Astrocyte (in vitro differentiated cells and primary cell): ENCODE data around the gene RAB37. TPM values are rescaled to one million over a fixed set of nuclear protein-coding genes. Genes with fewer than 3 reads are reported as not detected.

ENCODE experiments used
- DNase-seq: peaks from one replicate; pipeline ENCODE4 v3.0.0-alpha.2; 2010; ENCODE audit warnings: low read depth
- FAIRE-seq: peaks from 2 replicates; lab custom pipeline; 2011; peaks lifted over from hg19 to GRCh38; lab: Jason Lieb, UNC
- H2AFZ ChIP-seq: 2 replicates; pipeline ENCODE4 v1.6.0; 2012; ENCODE audit warnings: low read depth, low read length, inconsistent platforms
- H3K27ac ChIP-seq: 2 replicates; pipeline ENCODE4 v1.5.1; 2011; ENCODE audit warnings: low read depth, low read length, inconsistent platforms
- H3K27me3 ChIP-seq: 2 replicates; pipeline ENCODE4 v1.6.0; 2011; ENCODE audit warnings: low read length, inconsistent platforms; ENCODE audit not compliant: insufficient read depth
- H3K36me3 ChIP-seq: 2 replicates; pipeline ENCODE4 v1.5.1; 2011; ENCODE audit warnings: low read length, inconsistent platforms; ENCODE audit not compliant: insufficient read depth
- H3K4me1 ChIP-seq: 2 replicates; pipeline ENCODE4 v1.5.1; 2011; ENCODE audit warnings: low read length, inconsistent platforms; ENCODE audit not compliant: insufficient read depth
- H3K4me2 ChIP-seq: 2 replicates; pipeline ENCODE4 v1.6.0; 2012; ENCODE audit warnings: low read length, inconsistent platforms
- H3K4me3 ChIP-seq: 2 replicates; pipeline ENCODE4 v1.5.1; 2011; ENCODE audit warnings: low read depth, mild to moderate bottlenecking, low read length, inconsistent platforms; ENCODE audit not compliant: insufficient read depth
- H3K79me2 ChIP-seq: 2 replicates; pipeline ENCODE4 v1.6.0; 2012; ENCODE audit warnings: mild to moderate bottlenecking, low read length, inconsistent platforms; ENCODE audit not compliant: insufficient read depth
- H3K9ac ChIP-seq: 2 replicates; pipeline ENCODE4 v1.6.0; 2012; ENCODE audit warnings: mild to moderate bottlenecking, low read length, inconsistent platforms
- H3K9me3 ChIP-seq: 2 replicates; pipeline ENCODE4 v1.5.1; 2012; ENCODE audit warnings: low read depth, mild to moderate bottlenecking, low read length, inconsistent platforms; ENCODE audit not compliant: insufficient read depth
- H4K20me1 ChIP-seq: 2 replicates; pipeline ENCODE4 v1.6.0; 2012; ENCODE audit warnings: low read length, inconsistent platforms; ENCODE audit not compliant: insufficient read depth
- H3K27ac Mint-ChIP-seq: one replicate; pipeline ENCODE4 v1.8.0; 2021; ENCODE audit warnings: mild to moderate bottlenecking, mixed read lengths; ENCODE audit not compliant: unreplicated experiment
- H3K27me3 Mint-ChIP-seq: one replicate; pipeline ENCODE4 v1.8.0; 2021; ENCODE audit warnings: low read depth, mixed read lengths; ENCODE audit not compliant: unreplicated experiment
- H3K36me3 Mint-ChIP-seq: one replicate; pipeline ENCODE4 v1.8.0; 2021; ENCODE audit warnings: low read depth, mixed read lengths; ENCODE audit not compliant: unreplicated experiment
- H3K4me1 Mint-ChIP-seq: one replicate; pipeline ENCODE4 v1.8.0; 2021; ENCODE audit warnings: low read depth, mixed read lengths; ENCODE audit not compliant: unreplicated experiment
- H3K4me3 Mint-ChIP-seq: one replicate; pipeline ENCODE4 v1.8.0; 2021; ENCODE audit warnings: mild to moderate bottlenecking, moderate library complexity, mixed read lengths; ENCODE audit not compliant: unreplicated experiment
- H3K9me3 Mint-ChIP-seq: one replicate; pipeline ENCODE4 v1.8.0; 2021; ENCODE audit warnings: mild to moderate bottlenecking, mixed read lengths; ENCODE audit not compliant: unreplicated experiment
- EZH2 ChIP-seq: IDR thresholded peaks from 2 replicates; pipeline ENCODE4 v1.6.1; 2012; ENCODE audit warnings: mild to moderate bottlenecking, low read length, inconsistent platforms; ENCODE audit not compliant: insufficient read depth
- total RNA-seq: library from RNA; stranded (reverse); gene quantifications from 2 replicates; pipeline ENCODE4 v1.2.1, GENCODE V29; 2021
- TF ChIP-seq, protein P1 (sequence below): IDR thresholded peaks from 2 replicates; pipeline ENCODE4 v1.5.1; 2011; ENCODE audit warnings: low read depth, mild to moderate bottlenecking, inconsistent platforms, low read length, moderate library complexity; ENCODE audit not compliant: insufficient read depth

Gene RAB37
- total RNA-seq, 1 donor from 2014 or later, result 0.77 TPM

DNA sequence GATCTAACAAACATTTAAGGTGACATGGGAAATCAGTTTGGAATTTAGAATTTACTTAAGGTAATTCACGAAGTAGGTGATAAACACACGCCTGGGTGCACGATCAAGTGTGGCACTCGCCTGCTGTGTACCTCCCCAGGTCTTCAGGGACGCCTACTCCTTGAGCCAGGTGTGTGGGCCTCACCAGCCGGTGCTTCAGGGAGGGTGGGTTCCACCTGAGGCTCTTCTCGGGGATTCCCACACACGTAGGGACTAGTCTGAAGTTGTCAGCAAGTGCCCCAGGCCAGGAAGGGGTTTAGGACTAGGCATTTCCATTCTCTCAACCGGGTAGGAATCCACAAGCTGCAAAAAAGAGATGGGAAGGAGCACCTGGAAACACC lies 48.9 kb downstream of the RAB37 start:
- Histone ChIP-seq H3K27ac (no peak overlapping the region), H3K4me1 (no peaks in the 10 kb centered on the region), H3K79me2 (peaks cover 7% of the 10 kb centered on the region), H3K27me3 (no peaks in the 10 kb centered on the region), H3K9me3 (no peaks in the 10 kb centered on the region), H3K4me2 (no peak overlapping the region), H4K20me1 (peaks cover 60% of the 10 kb centered on the region), H3K9ac (no peak overlapping the region), H2AFZ (no peak overlapping the region), H3K4me3 (no peak overlapping the region), H3K36me3 (peaks cover 7% of the 10 kb centered on the region)
- Mint-ChIP-seq H3K36me3 (peaks cover 20% of the 10 kb centered on the region), H3K9me3 (no peaks in the 10 kb centered on the region), H3K27ac (no peak overlapping the region), H3K4me3 (no peak overlapping the region), H3K4me1 (no peaks in the 10 kb centered on the region), H3K27me3 (no peaks in the 10 kb centered on the region)
- no peak for TF ChIP-seq EZH2
- TF ChIP-seq, protein P1, sequence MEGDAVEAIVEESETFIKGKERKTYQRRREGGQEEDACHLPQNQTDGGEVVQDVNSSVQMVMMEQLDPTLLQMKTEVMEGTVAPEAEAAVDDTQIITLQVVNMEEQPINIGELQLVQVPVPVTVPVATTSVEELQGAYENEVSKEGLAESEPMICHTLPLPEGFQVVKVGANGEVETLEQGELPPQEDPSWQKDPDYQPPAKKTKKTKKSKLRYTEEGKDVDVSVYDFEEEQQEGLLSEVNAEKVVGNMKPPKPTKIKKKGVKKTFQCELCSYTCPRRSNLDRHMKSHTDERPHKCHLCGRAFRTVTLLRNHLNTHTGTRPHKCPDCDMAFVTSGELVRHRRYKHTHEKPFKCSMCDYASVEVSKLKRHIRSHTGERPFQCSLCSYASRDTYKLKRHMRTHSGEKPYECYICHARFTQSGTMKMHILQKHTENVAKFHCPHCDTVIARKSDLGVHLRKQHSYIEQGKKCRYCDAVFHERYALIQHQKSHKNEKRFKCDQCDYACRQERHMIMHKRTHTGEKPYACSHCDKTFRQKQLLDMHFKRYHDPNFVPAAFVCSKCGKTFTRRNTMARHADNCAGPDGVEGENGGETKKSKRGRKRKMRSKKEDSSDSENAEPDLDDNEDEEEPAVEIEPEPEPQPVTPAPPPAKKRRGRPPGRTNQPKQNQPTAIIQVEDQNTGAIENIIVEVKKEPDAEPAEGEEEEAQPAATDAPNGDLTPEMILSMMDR, result no peak
- no peak for DNase-seq
- FAIRE-seq, result no peak

DNA sequence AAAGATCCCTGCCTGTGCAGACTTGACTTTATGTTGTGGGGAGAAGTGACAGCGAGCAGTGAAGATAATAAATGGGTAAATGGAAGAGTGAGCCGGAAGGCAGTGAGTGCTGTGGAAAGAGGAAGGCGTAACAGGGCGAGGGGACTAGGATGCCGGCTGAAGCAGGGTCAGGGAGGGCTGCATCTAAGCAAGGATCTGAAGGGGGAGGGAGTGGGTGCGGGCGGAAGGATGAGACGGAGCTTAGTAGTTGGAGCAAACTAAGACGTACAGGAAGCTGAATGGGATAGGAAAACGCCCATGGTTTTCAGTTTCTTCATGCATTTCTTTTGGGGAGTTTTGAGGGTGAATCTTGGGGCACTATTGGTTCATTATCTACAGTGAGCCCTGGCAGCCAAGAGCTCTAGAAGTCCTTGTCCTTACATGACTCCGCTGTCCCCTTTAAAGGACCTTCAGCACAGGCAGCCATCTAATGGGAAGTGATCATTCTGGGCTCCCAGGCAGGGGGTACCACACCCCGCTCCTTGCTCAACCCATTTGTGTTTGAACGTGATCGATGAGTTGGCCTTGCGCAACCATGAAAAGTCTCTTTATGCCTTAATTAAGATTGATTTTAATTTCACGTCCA lies 49.5 kb downstream of the RAB37 start:
- no peak for DNase-seq
- Histone ChIP-seq H2AFZ (no peak overlapping the region), H4K20me1 (peaks cover 60% of the 10 kb centered on the region), H3K9me3 (no peaks in the 10 kb centered on the region), H3K9ac (no peak overlapping the region), H3K4me2 (no peak overlapping the region), H3K4me1 (no peaks in the 10 kb centered on the region), H3K79me2 (peaks cover 5% of the 10 kb centered on the region), H3K27ac (no peak overlapping the region), H3K4me3 (no peak overlapping the region), H3K36me3 (peaks cover 7% of the 10 kb centered on the region), H3K27me3 (no peaks in the 10 kb centered on the region)
- no peaks in the 10 kb centered on the region for H3K27me3 Mint-ChIP-seq
- no peaks in the 10 kb centered on the region for H3K9me3 Mint-ChIP-seq
- no peak overlapping the region for H3K27ac Mint-ChIP-seq
- no peak overlapping the region for H3K4me3 Mint-ChIP-seq
- no peak for TF ChIP-seq EZH2
- TF ChIP-seq, protein P1, result no peak
- no peak for FAIRE-seq
- no peaks in the 10 kb centered on the region for H3K4me1 Mint-ChIP-seq
- H3K36me3 Mint-ChIP-seq, result peaks cover 20% of the 10 kb centered on the region
